Measurements from ENCODE around the gene FBXO46.
A peak's percentile ranks its signal among the peaks of the same experiment; 100 is the strongest.

Gene FBXO46

DNA sequence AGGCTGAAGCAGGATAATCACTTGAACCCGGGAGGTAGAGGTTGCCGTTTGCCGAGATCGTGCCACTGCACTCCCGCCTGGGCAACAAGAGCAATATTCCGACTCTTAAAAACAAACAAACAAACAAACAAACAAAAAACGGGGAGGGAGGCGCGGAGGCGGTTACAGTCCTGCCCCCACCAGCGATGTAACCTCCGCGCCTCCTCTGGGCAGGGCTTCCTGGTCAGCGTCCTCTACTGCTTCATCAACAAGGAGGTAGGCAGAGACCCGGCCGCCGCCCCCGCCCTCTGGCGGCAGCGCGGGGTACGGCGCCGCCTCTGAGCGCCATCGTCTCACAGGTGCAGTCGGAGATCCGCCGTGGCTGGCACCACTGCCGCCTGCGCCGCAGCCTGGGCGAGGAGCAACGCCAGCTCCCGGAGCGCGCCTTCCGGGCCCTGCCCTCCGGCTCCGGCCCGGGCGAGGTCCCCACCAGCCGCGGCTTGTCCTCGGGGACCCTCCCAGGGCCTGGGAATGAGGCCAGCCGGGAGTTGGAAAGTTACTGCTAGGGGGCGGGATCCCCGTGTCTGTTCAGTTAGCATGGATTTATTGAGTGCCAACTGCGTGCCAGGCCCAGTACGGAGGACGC lies 49.2 kb downstream of the FBXO46 start (continued):
- TF ChIP-seq REST (tag by site-specific recombination; IDR thresholded peaks at IDR 0.05) (no peak; the same call in 1 of the 2 replicates), ZNF248 (tag by site-specific recombination; IDR thresholded peaks at IDR 0.05) (no peak), ZNF529 (tag by site-specific recombination; IDR thresholded peaks at IDR 0.05; ENCODE audit: insufficient replicate concordance) (no peak), FEZF1 (tag by site-specific recombination; IDR thresholded peaks at IDR 0.05) (no peak), KLF16 (tag by site-specific recombination; IDR thresholded peaks at IDR 0.05) (peak; percentile 62; the same call in 1 of the 2 replicates), SCRT1 (tag by site-specific recombination; IDR thresholded peaks at IDR 0.05; ENCODE audit: borderline replicate concordance) (no peak), ZNF776 (tag by site-specific recombination; IDR thresholded peaks at IDR 0.05; ENCODE audit: borderline replicate concordance) (no peak), REPIN1 (tag by site-specific recombination; IDR thresholded peaks at IDR 0.05; ENCODE audit: low read depth) (no peak), HOXD13 (CRISPR knock-in tag; IDR thresholded peaks at IDR 0.05; ENCODE audit: borderline replicate concordance) (no peak), ZNF24 (tag by site-specific recombination; IDR thresholded peaks at IDR 0.05) (peak; percentile 38; the same call in 1 of the 2 replicates), ZNF2 (tag by site-specific recombination; IDR thresholded peaks at IDR 0.05) (no peak; the same call in none of the 2 replicates), ZNF501 (tag by site-specific recombination; IDR thresholded peaks at IDR 0.05) (0 out of 2 replicates have a peak, but pooled peaks have one; percentile 45), ZNF394 (tag by site-specific recombination; IDR thresholded peaks at IDR 0.05; ENCODE audit: borderline replicate concordance) (no peak; the same call in 1 of the 2 replicates), ZNF558 (tag by site-specific recombination; IDR thresholded peaks at IDR 0.05) (no peak), ZNF707 (tag by site-specific recombination; IDR thresholded peaks at IDR 0.05) (no peak), PBX3 (CRISPR knock-in tag; IDR thresholded peaks at IDR 0.05) (0 out of 2 replicates have a peak, but pooled peaks have one; percentile 78), ZNF843 (tag by site-specific recombination; IDR thresholded peaks at IDR 0.05) (no peak), ZNF660 (tag by site-specific recombination; IDR thresholded peaks at IDR 0.05) (peak; percentile 78), ZNF132 (tag by site-specific recombination; IDR thresholded peaks at IDR 0.05; ENCODE audit: borderline replicate concordance) (no peak), ZNF239 (tag by site-specific recombination; IDR thresholded peaks at IDR 0.05) (no peak), TCF7L2 (IDR thresholded peaks at IDR 0.05; ENCODE audit: borderline replicate concordance, low read depth, low read length) (no peak), ZBTB21 (tag by site-specific recombination; IDR thresholded peaks at IDR 0.05) (no peak), ZNF214 (tag by site-specific recombination; IDR thresholded peaks at IDR 0.05; ENCODE audit: borderline replicate concordance) (no peak), KLF17 (tag by site-specific recombination; IDR thresholded peaks at IDR 0.05) (no peak), ZNF302 (tag by site-specific recombination; IDR thresholded peaks at IDR 0.05; ENCODE audit: low read depth) (no peak), ZNF426 (tag by site-specific recombination; IDR thresholded peaks at IDR 0.05) (no peak), ZBTB49 (tag by site-specific recombination; IDR thresholded peaks at IDR 0.05; ENCODE audit: low read depth) (no peak), ZNF610 (tag by site-specific recombination; IDR thresholded peaks at IDR 0.05; ENCODE audit: borderline replicate concordance) (no peak), ZNF544 (tag by site-specific recombination; IDR thresholded peaks at IDR 0.05) (no peak), ZNF202 (tag by site-specific recombination; IDR thresholded peaks at IDR 0.05; ENCODE audit: borderline replicate concordance) (no peak), MYNN (tag by site-specific recombination; IDR thresholded peaks at IDR 0.05; ENCODE audit: borderline replicate concordance) (no peak), ZNF555 (tag by site-specific recombination; conservative IDR thresholded peaks at IDR 0.05) (no peak), ZNF350 (tag by site-specific recombination; IDR thresholded peaks at IDR 0.05) (no peak)

Data from HEK293 (cell line).